Neuronal stem cell (in vitro differentiated cells): ENCODE results near the gene GCM1.

Experiments
- DNase-seq: peaks from one replicate; pipeline ENCODE4 v3.0.0-alpha.2; 2013; ENCODE audit warnings: low spot score
- H2AFZ ChIP-seq: one replicate; pipeline ENCODE4 v1.6.1; 2013; ENCODE audit warnings: mild to moderate bottlenecking, low read length, inconsistent platforms
- H2AK5ac ChIP-seq: 2 replicates; pipeline ENCODE4 v1.6.1; 2013; ENCODE audit warnings: low read depth, mild to moderate bottlenecking, inconsistent platforms, low read length, moderate library complexity, mixed read lengths
- H2BK120ac ChIP-seq: 2 replicates; pipeline ENCODE4 v1.6.1; 2013; ENCODE audit warnings: low read depth, mild to moderate bottlenecking, inconsistent platforms, low read length, moderate library complexity, mixed read lengths
- H2BK12ac ChIP-seq: one replicate; pipeline ENCODE4 v1.6.1; 2013; ENCODE audit warnings: low read length, inconsistent platforms
- H2BK15ac ChIP-seq: 2 replicates; pipeline ENCODE4 v1.6.1; 2013; ENCODE audit warnings: mild to moderate bottlenecking, low read length, inconsistent platforms, mixed read lengths
- H2BK5ac ChIP-seq: one replicate; pipeline ENCODE4 v1.6.1; 2013; ENCODE audit warnings: inconsistent platforms, mild to moderate bottlenecking, low read length, moderate library complexity
- H3K14ac ChIP-seq: one replicate; pipeline ENCODE4 v1.6.1; 2013; ENCODE audit warnings: low read length, inconsistent platforms
- H3K18ac ChIP-seq: 2 replicates; pipeline ENCODE4 v1.6.1; 2013; ENCODE audit warnings: low read length, inconsistent platforms
- H3K23ac ChIP-seq: 2 replicates; pipeline ENCODE4 v1.6.1; 2013; ENCODE audit warnings: low read depth, mild to moderate bottlenecking, mixed read lengths, low read length, inconsistent platforms; ENCODE audit not compliant: poor library complexity
- H3K27ac ChIP-seq: replicated peaks from 3 replicates; pipeline ENCODE4 v1.5.1; 2013; ENCODE audit warnings: low read length, inconsistent platforms
- H3K27me3 ChIP-seq, 3 experiments: 2 replicates each; pipeline ENCODE4 v1.6.1; 2013; ENCODE audit warnings: low read length in 3 of 3, mild to moderate bottlenecking in 2 of 3, inconsistent platforms in 1 of 3, low read depth in 1 of 3, mixed read lengths in 1 of 3, moderate library complexity in 1 of 3; ENCODE audit not compliant: control insufficient read depth in 3 of 3, insufficient read depth in 3 of 3
- H3K36me3 ChIP-seq, 2 donors: replicated peaks in 1 of 2; 2 replicates each; pipeline ENCODE4 v1.6.1; 2013; ENCODE audit warnings: low read length in 2 of 2; ENCODE audit not compliant: control insufficient read depth in 2 of 2, insufficient read depth in 2 of 2
- H3K4ac ChIP-seq: 2 replicates; pipeline ENCODE4 v1.6.1; 2013; ENCODE audit warnings: inconsistent platforms, mild to moderate bottlenecking, low read length, moderate library complexity
- H3K4me1 ChIP-seq, 2 donors: 1 replicate in 1 of 2; 2 replicates in 1 of 2; pipeline ENCODE4 v1.6.1; 2013; ENCODE audit warnings: low read length in 2 of 2, low read depth in 1 of 2; ENCODE audit not compliant: control insufficient read depth in 2 of 2, insufficient read depth in 1 of 2
- H3K4me2 ChIP-seq: one replicate; pipeline ENCODE4 v1.6.1; 2013; ENCODE audit warnings: mild to moderate bottlenecking, low read length, inconsistent platforms; ENCODE audit not compliant: insufficient read depth, poor library complexity, severe bottlenecking
- H3K4me3 ChIP-seq, 2 donors: 2 replicates each; pipeline ENCODE4 v1.5.1; 2013; ENCODE audit warnings: low read length in 2 of 2, mild to moderate bottlenecking in 2 of 2, inconsistent platforms in 1 of 2, moderate library complexity in 1 of 2
- H3K79me1 ChIP-seq: one replicate; pipeline ENCODE4 v1.6.1; 2013; ENCODE audit warnings: low read depth, mild to moderate bottlenecking, inconsistent platforms, low read length, moderate library complexity
- H3K9ac ChIP-seq: one replicate; pipeline ENCODE4 v1.6.1; 2013; ENCODE audit warnings: mild to moderate bottlenecking, low read depth, low read length, inconsistent platforms; ENCODE audit not compliant: poor library complexity
- H3K9me3 ChIP-seq, 2 donors: replicated peaks in 1 of 2; 2 replicates each; pipeline versions ENCODE3 to v1.6.1; 2013; ENCODE audit warnings: low read length in 2 of 2, mild to moderate bottlenecking in 2 of 2, inconsistent platforms in 1 of 2, low read depth in 1 of 2, mixed read lengths in 1 of 2, moderate library complexity in 1 of 2; ENCODE audit not compliant: control insufficient read depth in 2 of 2, insufficient read depth in 1 of 2
- H4K8ac ChIP-seq: one replicate; pipeline ENCODE4 v1.6.1; 2013; ENCODE audit warnings: low read depth, mild to moderate bottlenecking, inconsistent platforms, low read length, moderate library complexity
- H4K91ac ChIP-seq: one replicate; pipeline ENCODE4 v1.6.1; 2013; ENCODE audit warnings: low read length, low read depth, mild to moderate bottlenecking, inconsistent platforms; ENCODE audit not compliant: poor library complexity
- WGBS, 2 donors: extraction: QIAGEN DNeasy Blood & Tissue Kit; methylation state at CpG; one replicate each; pipeline ENCODE4 v1.1.7; 2013; ENCODE audit warnings: missing lambda C conversion rate in 2 of 2, mixed read lengths in 1 of 2; ENCODE audit not compliant: insufficient read length in 2 of 2, insufficient replicate concordance in 1 of 2; ENCODE audit errors: extremely low coverage in 2 of 2; 5-methylcytosine and 5-hydroxymethylcytosine counted together

The GCM1 gene

DNA sequence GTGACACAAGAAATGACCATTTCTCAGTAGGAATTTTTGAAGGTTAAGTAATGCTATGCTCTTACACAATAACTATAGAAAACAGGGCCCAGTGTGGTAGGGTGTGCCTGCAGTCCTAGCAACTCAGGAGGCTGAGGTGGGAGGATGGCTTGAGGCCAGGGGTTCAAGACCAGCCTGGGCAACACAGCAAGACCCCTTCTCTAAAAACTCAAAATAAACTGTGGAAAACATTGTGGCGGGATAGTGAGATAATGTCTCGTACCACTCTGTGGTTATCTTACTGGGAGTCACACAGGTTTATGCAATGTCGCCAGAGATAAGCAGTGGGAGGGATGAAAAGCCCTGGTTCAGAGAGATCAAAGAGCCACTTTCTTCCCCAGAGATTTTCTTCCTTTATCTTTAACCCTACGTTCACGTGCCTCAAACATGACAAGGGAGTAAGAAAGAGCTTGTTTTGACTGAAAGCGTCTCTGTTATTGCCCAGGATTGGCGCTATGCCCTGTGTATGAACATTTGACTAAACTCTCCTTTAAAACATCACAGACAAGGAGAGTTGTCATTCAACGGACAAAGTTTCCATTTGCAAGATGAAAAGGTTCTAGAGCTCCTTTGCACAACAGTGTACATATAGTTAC lies 13.9 kb downstream of the GCM1 start:
- no peak overlapping the region for H2AK5ac ChIP-seq
- no peak overlapping the region for H2BK12ac ChIP-seq
- no peak overlapping the region for H3K4me2 ChIP-seq
- H3K9me3 ChIP-seq, result no peaks in the 10 kb centered on the region
- no peak overlapping the region for H3K27ac ChIP-seq
- no peak overlapping the region for H3K4ac ChIP-seq
- no CpG with 5 or more reads among the region's 8 CpGs for WGBS, 2 donors
- no peak overlapping the region for H3K4me3 ChIP-seq
- no peak overlapping the region for H2BK15ac ChIP-seq
- H4K8ac ChIP-seq, result no peak overlapping the region
- no peak overlapping the region for H3K9ac ChIP-seq
- no peak for DNase-seq
- peaks cover 0 to 11% (median 0%) of the 10 kb centered on the region in 3 experiments for H3K27me3 ChIP-seq
- H3K14ac ChIP-seq, result no peak overlapping the region
- H3K18ac ChIP-seq, result no peak overlapping the region
- H3K79me1 ChIP-seq, result no peaks in the 10 kb centered on the region
- no peak overlapping the region for H2BK120ac ChIP-seq
- no peak overlapping the region for H2AFZ ChIP-seq
- H3K4me1 ChIP-seq, result no peaks in the 10 kb centered on the region
- H2BK5ac ChIP-seq, result no peak overlapping the region
- H4K91ac ChIP-seq, result no peak overlapping the region
- H3K36me3 ChIP-seq, result no peaks in the 10 kb centered on the region
- no peak overlapping the region for H3K23ac ChIP-seq

DNA sequence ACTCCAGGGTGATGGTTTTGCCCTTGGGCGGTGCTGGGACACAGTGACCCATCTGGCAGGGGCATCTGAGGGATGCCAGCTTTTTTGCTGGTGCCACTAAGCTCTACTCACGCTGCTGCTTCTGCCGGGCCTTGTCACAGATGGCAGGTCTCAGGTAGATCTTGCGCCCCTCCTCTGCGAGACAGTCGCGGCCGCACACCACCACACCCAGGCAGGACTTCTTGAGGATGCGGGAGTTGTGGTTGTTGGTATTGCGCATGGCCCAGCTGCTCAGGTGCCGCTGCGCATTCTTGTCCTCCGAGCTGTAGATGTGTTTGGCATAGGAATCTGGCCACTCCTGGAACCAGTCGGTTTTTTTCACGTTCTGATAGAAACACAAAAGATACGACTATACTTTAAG lies 14.7 kb downstream of the GCM1 start:
- Histone ChIP-seq H3K4ac (no peak overlapping the region), H4K8ac (no peak overlapping the region), H3K4me1 (no peaks in the 10 kb centered on the region), H2BK120ac (no peak overlapping the region), H3K79me1 (no peaks in the 10 kb centered on the region), H2BK5ac (no peak overlapping the region), H4K91ac (no peak overlapping the region), H3K27me3 (peaks cover 0 to 11% (median 0%) of the 10 kb centered on the region in 3 experiments), H3K4me2 (no peak overlapping the region), H3K9ac (no peak overlapping the region), H2BK15ac (no peak overlapping the region), H2AFZ (no peak overlapping the region), H3K27ac (no peak overlapping the region), H3K18ac (no peak overlapping the region), H2AK5ac (no peak overlapping the region), H3K23ac (no peak overlapping the region), H3K4me3 (peak overlapping the region in 1 of 2 donors; percentile 19), H3K9me3 (no peaks in the 10 kb centered on the region), H2BK12ac (peak overlapping the region; percentile 12), H3K36me3 (no peaks in the 10 kb centered on the region), H3K14ac (no peak overlapping the region)
- DNase-seq, result no peak
- no CpG with 5 or more reads among the region's 16 CpGs for WGBS, 2 donors

DNA sequence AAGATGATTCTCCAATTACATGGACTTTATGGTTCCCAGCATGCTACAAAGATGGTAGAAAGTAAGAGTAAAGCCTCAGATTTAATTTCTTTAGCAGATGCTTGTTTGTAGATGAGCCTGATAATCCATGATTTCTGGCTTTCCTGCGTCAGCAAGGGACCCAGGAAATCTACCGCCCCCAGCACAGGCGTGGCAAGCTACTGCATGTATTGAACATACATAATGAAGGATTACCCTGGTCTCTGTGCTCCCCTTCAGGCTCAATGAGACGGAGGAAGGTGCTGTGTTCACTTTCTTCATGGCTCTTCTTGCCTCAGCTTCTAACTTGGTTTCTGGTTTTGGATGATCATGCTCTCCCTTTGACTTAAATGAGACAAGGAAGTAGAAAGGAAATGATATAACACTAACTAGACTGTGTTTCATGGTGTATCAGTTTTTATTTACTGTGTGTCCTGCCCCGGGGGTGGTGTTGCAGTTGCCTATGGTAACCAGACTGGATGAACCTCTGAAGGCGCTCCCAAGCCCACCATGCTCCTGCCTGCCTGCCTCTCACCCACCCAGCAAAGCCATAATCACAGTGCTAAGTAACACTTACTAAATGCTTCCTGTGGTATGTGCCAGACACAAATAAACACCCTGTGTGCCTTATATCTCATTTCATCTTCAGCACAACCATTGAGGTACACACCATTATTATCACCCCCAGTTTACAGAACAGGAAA lies 17.9 kb downstream of the GCM1 start:
- Histone ChIP-seq H3K4me1 (no peaks in the 10 kb centered on the region), H3K14ac (no peak overlapping the region), H2AK5ac (no peak overlapping the region), H2BK120ac (no peak overlapping the region), H3K23ac (no peak overlapping the region), H2BK5ac (no peak overlapping the region), H4K8ac (no peak overlapping the region), H3K79me1 (no peaks in the 10 kb centered on the region), H4K91ac (no peak overlapping the region), H2AFZ (no peak overlapping the region), H3K9ac (no peak overlapping the region), H3K27ac (no peak overlapping the region), H3K27me3 (peaks cover 0 to 20% (median 0%) of the 10 kb centered on the region in 3 experiments), H3K36me3 (no peaks in the 10 kb centered on the region), H3K9me3 (no peaks in the 10 kb centered on the region), H3K4ac (no peak overlapping the region), H2BK15ac (no peak overlapping the region), H3K4me3 (no peak overlapping the region), H3K4me2 (no peak overlapping the region), H2BK12ac (no peak overlapping the region), H3K18ac (no peak overlapping the region)
- no peak for DNase-seq
- WGBS, 2 donors, result no CpG with 5 or more reads among the region's 6 CpGs

DNA sequence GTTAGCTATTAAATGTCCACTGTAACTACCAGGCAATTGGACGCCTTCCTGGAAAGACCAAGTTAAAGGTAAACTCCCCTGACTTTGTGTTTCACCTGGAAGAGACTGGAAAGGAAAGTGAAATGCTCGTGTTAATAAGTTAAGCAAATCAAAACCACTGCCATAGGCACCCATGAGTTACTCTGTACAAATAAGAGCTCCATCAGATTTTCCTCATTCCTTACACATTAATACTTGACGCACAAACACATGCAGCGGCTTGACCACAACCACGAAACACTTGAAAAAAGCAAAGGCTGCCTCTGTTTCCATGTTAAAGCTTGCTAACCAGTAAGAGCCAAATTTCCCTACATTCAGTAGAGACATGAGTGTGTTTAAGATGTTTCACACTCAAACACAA lies 19.8 kb downstream of the GCM1 start:
- WGBS, 2 donors, result no CpG with 5 or more reads among the region's 5 CpGs
- Histone ChIP-seq H3K14ac (no peak overlapping the region), H2BK120ac (no peak overlapping the region), H3K23ac (no peak overlapping the region), H3K4me3 (no peak overlapping the region), H3K4me1 (peaks cover 0 to 1% of the 10 kb centered on the region in 2 donors), H3K36me3 (no peaks in the 10 kb centered on the region), H2AFZ (no peak overlapping the region), H4K8ac (no peak overlapping the region), H3K9ac (no peak overlapping the region), H3K27me3 (peaks cover 0 to 19% (median 0%) of the 10 kb centered on the region in 3 experiments), H4K91ac (no peak overlapping the region), H2BK12ac (no peak overlapping the region), H2BK5ac (no peak overlapping the region), H3K27ac (no peak overlapping the region), H2AK5ac (no peak overlapping the region), H3K18ac (no peak overlapping the region), H2BK15ac (no peak overlapping the region), H3K79me1 (no peaks in the 10 kb centered on the region), H3K9me3 (no peaks in the 10 kb centered on the region), H3K4me2 (no peak overlapping the region), H3K4ac (no peak overlapping the region)
- no peak for DNase-seq
